ENCODE measurements around the gene MCM3AP.

- TF ChIP-seq POLR2A (IDR thresholded peaks at IDR 0.05): no peak
- no peak for TF ChIP-seq CTCF (IDR thresholded peaks at IDR 0.05)
Measured at GRCh38 chr21:46205166-46205565, 80.2 kb downstream of the MCM3AP start.

Measured in body of pancreas (tissue), 4 donors.